OCI-LY7 (cell line): ENCODE results near the gene OR2A5.

Experiments
- CTCF ChIP-seq: fragments of 200-600 bp; sonication (generic); conservative IDR thresholded peaks from 2 replicates; pipeline ENCODE4 v1.5.1; 2014; ENCODE audit warnings: mild to moderate bottlenecking, antibody characterized with exemption, low read length, moderate library complexity, mixed read lengths
- EZH2phosphoT487 ChIP-seq: fragments of 200-600 bp; sonication (generic); IDR thresholded peaks from 2 replicates; pipeline ENCODE4 v1.6.1; 2018; ENCODE audit warnings: low read depth, borderline replicate concordance, mild to moderate bottlenecking, mixed run types, antibody characterized with exemption, low read length, moderate library complexity, mixed read lengths

DNA sequence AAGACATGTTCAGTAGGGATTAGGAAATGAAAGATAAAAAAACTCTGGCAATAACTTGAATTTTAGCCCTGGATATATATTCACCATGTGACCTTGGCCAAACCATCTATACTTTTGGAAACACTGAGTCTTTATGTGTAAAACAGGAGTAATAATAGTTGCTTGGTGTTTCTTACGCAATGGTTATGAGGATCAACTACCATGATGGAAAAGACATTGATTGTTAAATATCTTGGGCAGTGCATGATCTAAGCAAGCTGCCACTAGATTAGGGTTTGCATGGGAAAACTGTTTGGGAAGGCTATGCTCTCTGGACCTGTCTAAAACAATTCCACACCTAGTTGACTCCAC is 42.1 kb upstream of the OR2A5 start:
- TF ChIP-seq CTCF (no peak), EZH2phosphoT487 (no peak)
